HUES6 (cell line): ENCODE results near the gene BICD2.

Source experiments
- H3K27ac ChIP-seq: 2 replicates; pipeline ENCODE4 v1.7.0; 2013; ENCODE audit warnings: low read depth, mild to moderate bottlenecking, low read length, inconsistent platforms
- H3K27me3 ChIP-seq: 2 replicates; pipeline ENCODE4 v1.6.1; 2013; ENCODE audit warnings: low read length; ENCODE audit not compliant: control insufficient read depth, insufficient read depth
- H3K36me3 ChIP-seq: 2 replicates; pipeline ENCODE4 v1.6.1; 2013; ENCODE audit warnings: low read length; ENCODE audit not compliant: control insufficient read depth, insufficient read depth
- H3K4me1 ChIP-seq: 2 replicates; pipeline ENCODE4 v1.6.1; 2013; ENCODE audit warnings: low read length; ENCODE audit not compliant: control insufficient read depth, insufficient read depth
- H3K4me3 ChIP-seq: 2 replicates; pipeline ENCODE4 v1.5.1; 2013; ENCODE audit warnings: low read depth, low read length
- H3K9ac ChIP-seq: one replicate; pipeline ENCODE4 v1.6.1; 2013; ENCODE audit warnings: mild to moderate bottlenecking, low read length
- H3K9me3 ChIP-seq: 2 replicates; pipeline ENCODE4 v1.6.1; 2013; ENCODE audit warnings: low read depth, low read length; ENCODE audit not compliant: control insufficient read depth, insufficient read depth

Gene BICD2

DNA sequence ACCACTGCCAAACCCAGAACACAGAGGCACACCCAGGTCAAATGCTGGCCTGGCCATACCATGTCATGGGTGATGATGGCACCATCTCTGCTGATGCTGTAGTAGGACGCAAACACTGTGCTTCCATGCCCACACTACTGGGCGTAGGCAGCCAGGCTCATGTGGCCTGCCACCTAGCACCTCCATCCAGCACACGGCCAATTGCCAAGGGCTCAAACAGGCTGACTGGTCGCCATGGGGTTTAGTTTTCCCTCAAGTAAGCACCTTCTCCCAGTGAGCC lies 39.4 kb downstream of the BICD2 start:
- H3K36me3 ChIP-seq = peaks cover 57% of the 10 kb centered on the region
- H3K4me3 ChIP-seq = no peak overlapping the region
- H3K4me1 ChIP-seq = no peaks in the 10 kb centered on the region; the same call in 1 of the 2 replicates
- H3K9ac ChIP-seq = no peak overlapping the region
- no peak overlapping the region for H3K27ac ChIP-seq
- H3K27me3 ChIP-seq = no peaks in the 10 kb centered on the region
- no peaks in the 10 kb centered on the region for H3K9me3 ChIP-seq

DNA sequence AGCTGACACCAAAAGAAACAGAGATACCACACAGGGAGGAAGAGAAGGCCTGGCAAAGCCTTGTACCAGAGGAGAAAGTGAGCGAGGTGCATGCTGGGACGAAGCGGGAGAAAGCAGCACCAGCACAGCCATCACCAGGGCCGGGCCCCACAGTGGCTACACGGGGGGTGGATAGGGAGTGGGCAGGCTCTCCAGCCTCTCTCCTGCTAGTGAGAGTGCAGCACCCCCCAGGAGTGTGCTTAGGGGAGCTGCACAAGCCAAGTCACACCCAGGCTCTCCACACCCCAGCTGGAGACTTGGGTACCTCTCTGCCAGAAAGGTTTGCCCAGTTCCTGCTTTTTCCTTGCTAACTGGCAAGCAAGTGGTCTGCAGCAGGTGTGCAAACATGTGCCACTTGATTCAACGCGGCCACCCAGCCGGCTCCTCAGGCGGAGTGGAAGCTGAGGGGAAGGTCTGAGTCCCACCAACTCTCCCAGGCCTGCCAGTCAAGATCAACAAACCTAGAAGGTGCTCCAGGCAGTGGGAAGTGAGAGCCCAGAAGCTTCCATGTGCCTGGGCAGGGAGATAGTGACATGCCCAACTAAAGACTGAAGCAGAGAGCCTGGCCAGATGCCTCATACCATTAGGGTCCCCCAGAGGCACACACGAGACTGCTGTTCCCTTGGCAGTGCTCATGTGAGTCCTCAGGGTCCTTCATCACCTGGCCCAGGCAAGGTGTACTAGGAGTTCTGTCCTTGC lies 39.9 kb downstream of the BICD2 start:
- Histone ChIP-seq H3K9ac (no peak overlapping the region), H3K9me3 (no peaks in the 10 kb centered on the region), H3K4me3 (no peak overlapping the region), H3K36me3 (peaks cover 62% of the 10 kb centered on the region), H3K4me1 (no peaks in the 10 kb centered on the region; the same call in 1 of the 2 replicates), H3K27me3 (no peaks in the 10 kb centered on the region), H3K27ac (no peak overlapping the region)

DNA sequence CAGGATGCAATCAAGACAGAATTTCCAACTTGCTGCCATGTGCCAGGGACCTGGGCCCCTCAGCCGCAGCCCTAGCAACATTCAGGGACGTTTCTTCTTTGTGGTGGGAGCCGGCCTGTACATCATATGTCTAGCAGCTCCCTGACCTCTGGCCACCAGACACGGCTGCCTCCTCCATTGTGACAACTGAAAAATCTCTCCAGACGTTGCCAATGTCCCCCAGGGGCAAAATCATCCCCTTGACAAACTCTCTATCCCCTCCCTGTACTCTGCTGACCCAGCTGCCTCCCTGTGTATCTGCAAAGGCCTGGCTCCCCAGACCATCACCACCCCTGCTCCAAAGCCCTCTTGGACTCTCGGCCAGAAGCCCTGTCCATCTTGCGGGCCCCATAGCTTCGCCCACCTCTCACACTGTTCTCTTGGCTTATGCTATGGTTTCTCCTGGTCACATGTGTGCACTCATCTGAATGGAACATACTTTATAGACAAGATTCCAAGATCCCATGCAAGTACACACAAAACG lies 40.8 kb downstream of the BICD2 start:
- no peak overlapping the region for H3K4me3 ChIP-seq
- peaks cover 66% of the 10 kb centered on the region for H3K36me3 ChIP-seq
- no peaks in the 10 kb centered on the region for H3K9me3 ChIP-seq
- no peaks in the 10 kb centered on the region for H3K27me3 ChIP-seq
- H3K9ac ChIP-seq = no peak overlapping the region
- H3K4me1 ChIP-seq = no peaks in the 10 kb centered on the region; the same call in 1 of the 2 replicates
- no peak overlapping the region for H3K27ac ChIP-seq

DNA sequence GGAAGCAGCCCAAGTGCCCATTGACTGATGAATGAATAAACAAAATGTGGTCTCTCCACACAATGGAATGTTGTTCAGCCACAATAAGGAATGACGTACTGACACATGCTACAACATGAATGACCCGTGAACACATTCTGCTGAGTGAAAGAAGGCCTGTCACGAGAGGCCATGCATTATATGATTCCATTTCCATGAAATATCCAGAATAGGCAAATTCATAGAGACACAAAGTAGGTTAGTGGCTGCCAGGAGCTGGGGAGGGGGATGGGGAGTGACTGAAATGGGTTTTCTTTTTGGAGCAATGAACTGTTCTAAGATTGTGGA lies 41.4 kb downstream of the BICD2 start:
- Histone ChIP-seq H3K4me1 (no peaks in the 10 kb centered on the region; the same call in 1 of the 2 replicates), H3K9ac (no peak overlapping the region), H3K27me3 (no peaks in the 10 kb centered on the region), H3K4me3 (no peak overlapping the region), H3K27ac (no peak overlapping the region), H3K36me3 (peaks cover 67% of the 10 kb centered on the region), H3K9me3 (no peaks in the 10 kb centered on the region)

DNA sequence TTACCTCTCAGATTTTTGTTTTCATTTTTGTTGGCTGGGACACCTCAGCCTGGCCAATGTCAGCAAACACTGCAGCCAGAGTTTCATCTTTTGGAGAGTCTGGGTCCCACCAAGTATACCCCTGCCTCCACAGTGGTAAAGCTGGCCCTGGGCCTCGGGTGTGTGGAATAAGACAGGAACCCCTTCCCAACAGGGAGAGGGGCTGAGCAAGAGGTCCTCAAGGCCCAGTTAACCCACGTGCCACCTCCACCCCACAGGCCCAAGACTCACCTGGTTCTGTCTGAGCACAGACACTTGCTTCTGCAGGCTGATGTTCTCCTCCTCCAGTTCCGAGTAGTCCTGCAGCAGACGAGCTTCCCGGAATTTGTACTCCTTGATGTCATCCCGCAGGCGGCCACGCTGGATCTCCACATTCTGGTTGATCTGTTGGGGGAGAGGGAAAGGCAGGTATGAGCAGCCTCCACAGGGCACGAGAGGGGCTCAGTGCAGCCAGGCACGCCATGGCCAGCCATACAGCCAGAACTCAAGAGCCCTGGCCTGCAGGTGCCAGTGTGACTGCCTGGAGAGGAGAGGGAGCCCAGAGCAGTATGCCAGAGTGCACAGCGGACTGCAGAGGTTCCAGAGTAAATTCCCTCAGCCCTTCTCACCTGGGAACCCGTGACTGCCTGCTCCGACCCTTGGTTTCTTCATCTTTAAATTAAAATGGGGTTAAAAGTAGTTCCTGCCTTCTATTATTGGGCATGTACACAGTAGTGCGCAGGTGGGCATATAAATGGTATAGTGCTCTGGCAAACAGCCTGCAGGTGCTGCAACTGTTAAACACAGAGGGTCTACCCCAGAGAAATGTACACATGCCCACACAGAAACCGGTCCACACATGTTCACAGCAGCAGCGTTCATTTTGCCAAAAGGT lies 42.0 kb downstream of the BICD2 start:
- Histone ChIP-seq H3K27ac (no peak overlapping the region), H3K36me3 (peaks cover 67% of the 10 kb centered on the region)

DNA sequence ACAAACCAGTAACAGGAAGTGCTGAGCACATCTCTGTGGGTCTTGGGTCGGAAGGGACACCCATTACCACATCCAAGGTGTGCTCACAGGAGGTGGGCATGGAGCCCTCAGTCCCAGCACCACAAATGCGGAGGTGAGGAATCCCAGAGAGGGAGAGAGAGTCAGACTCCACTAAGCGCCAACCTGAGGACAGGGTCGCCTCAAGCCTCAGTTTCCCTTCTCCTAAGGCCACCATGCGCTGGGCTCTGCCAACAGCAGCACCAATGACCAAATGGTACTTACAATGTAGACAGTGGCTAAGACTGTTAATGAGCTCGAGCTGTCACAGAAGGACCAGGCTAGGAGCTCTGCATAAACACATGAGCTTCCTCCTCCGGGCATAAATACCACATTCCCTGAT lies 43.1 kb downstream of the BICD2 start:
- Histone ChIP-seq H3K4me3 (no peak overlapping the region), H3K27ac (no peak overlapping the region), H3K27me3 (no peaks in the 10 kb centered on the region), H3K4me1 (no peaks in the 10 kb centered on the region), H3K36me3 (peaks cover 71% of the 10 kb centered on the region), H3K9me3 (no peaks in the 10 kb centered on the region), H3K9ac (no peak overlapping the region)

More for the DNA sequence above, 42.0 kb downstream of the BICD2 start:
- no peaks in the 10 kb centered on the region for H3K9me3 ChIP-seq
- no peak overlapping the region for H3K9ac ChIP-seq
- H3K27me3 ChIP-seq = no peaks in the 10 kb centered on the region
- H3K4me1 ChIP-seq = no peaks in the 10 kb centered on the region; the same call in 1 of the 2 replicates
- no peak overlapping the region for H3K4me3 ChIP-seq

DNA sequence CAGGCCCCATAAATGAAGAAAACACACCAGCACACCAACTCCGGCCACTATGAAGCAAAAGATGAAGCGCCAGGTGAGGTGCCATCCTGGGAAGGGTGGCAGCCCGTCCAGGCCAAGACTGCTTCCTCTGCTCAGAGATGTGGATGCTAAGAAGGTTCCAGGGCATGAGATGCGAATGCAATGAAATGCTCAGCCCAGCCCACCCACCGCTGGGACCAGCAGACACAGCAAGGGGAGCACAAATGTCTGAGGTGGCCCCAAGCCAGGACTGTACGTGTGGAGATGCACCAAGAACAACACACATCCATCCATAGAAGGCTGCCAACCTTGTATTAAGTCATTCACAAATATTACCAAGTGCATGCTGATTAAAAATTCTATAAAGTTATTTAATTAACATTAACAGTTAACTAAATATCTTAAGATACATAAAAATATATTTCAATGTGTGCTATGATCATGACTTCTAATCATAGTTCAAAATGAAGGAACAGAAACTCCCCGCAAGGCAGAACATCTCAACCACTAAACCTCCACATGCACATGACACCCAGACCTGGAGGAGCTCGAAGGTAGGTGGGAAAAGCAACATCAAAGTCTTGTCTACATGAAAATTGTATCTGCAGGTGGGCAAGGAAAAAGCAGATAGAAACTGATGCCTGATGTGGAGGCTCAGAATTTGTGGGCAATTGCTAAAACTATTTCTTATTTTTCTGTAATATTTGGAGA lies 43.7 kb downstream of the BICD2 start:
- H3K4me3 ChIP-seq = no peak overlapping the region
- no peaks in the 10 kb centered on the region for H3K9me3 ChIP-seq
- no peak overlapping the region for H3K9ac ChIP-seq
- no peak overlapping the region for H3K27ac ChIP-seq
- peaks cover 70% of the 10 kb centered on the region for H3K36me3 ChIP-seq
- no peaks in the 10 kb centered on the region for H3K4me1 ChIP-seq
- no peaks in the 10 kb centered on the region for H3K27me3 ChIP-seq

DNA sequence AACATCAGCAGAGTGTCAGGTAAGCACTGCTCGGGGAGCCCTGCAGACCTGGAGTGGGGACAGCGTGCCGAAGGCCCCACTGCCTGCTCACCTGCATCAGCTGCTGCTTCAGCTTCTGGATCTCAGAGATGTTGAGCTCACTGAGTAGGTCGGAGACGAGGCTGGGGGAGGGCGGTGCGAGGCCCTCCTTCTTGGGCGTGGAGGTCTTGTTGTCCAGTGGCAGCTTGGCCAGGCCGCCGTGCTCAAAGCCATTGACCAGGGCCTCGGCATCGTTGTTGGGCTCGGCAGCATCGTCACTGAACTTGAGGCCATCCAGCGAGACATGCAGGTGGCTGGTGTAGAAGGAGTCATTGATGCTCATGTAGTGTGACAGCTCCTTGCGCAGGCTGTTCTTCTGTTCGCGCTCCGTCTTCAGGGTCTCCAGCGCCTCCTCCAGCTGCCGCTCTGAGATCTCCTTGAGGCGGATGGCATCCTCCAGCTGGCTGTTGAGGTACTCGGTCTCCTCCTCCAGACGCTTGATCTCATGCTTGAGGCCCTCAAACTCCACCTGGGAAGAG lies 44.3 kb downstream of the BICD2 start:
- Histone ChIP-seq H3K36me3 (peaks cover 75% of the 10 kb centered on the region), H3K4me3 (no peak overlapping the region), H3K9ac (no peak overlapping the region), H3K9me3 (no peaks in the 10 kb centered on the region), H3K27me3 (no peaks in the 10 kb centered on the region), H3K27ac (no peak overlapping the region), H3K4me1 (no peaks in the 10 kb centered on the region)

DNA sequence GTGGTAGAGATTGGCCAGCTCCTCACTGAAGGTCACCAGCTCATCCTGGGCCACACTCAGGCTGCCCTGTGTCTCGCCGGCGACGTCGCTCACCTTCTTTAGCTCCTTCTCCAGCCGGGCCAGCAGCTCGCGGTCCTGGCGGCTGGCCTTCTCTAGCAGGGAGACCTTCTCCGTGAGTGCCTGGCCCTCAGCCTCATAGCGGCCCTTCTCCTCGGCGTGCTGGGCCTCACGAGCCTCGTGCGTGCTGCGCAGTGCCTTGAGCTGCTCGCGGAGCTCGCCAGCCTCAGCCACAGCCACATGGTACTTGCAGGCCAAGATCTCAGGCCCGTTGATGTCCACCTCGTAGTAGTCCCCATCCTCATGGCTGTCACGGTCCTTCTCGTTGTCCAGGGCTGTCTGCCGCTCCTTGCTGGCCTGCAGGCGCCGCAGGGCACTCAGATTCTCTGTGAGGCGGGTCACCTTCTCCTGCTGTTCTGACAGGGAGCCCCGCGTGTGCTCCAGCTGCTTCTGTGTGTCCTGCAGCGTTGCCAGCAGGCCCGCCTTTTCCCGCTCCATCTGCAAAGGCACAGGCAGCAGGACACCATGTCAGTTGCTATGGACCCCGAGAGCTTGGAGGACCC lies 45.5 kb downstream of the BICD2 start:
- no peak overlapping the region for H3K4me3 ChIP-seq
- peaks cover 87% of the 10 kb centered on the region for H3K36me3 ChIP-seq
- H3K9ac ChIP-seq = no peak overlapping the region
- no peaks in the 10 kb centered on the region for H3K27me3 ChIP-seq
- H3K9me3 ChIP-seq = no peaks in the 10 kb centered on the region
- no peak overlapping the region for H3K27ac ChIP-seq
- H3K4me1 ChIP-seq = no peaks in the 10 kb centered on the region

DNA sequence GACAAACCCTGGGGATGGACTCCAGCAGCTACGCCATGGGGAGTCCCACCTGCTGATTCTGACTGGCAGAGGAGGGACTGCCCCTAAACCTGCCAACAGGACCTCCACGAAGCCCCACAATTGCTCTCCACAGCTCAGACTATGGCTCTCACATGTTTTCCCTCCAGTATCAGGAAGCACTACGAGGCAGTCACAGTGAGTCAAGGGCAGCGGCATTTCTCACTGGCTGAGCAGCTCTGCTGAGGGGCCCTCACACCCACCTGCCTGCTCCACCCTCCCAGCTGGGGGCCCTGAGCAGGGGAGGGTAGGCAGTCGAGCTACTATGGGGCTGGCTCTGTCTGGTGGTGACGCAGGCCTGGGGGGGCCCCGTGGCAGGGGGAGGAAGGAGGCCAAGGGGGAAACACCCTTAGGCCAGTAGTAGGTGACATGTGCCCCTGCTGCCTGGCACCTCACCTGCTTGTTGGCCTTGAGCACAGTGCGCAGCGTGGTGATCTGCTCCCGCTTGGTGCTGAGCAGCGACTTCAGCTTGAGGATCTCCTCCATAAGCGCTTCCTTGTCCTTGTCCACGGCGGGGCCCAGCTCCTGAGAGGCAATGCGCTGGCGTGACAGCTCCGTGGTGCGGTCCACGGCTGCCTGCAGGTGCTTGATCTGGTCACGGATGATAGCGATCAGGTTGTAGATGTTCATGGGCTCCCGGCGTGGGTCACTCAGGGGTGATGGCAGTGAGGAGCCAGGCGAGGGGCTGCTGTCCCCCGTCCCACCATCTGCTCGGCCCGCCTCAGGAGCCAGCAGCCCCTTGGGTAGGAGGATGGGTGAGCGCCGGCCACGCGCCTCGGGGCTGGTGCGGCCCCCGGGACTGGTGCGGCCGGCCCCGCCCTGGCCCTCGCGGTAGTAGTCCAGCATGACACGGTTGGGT lies 46.3 kb downstream of the BICD2 start:
- no peaks in the 10 kb centered on the region for H3K4me1 ChIP-seq
- H3K9me3 ChIP-seq = no peaks in the 10 kb centered on the region
- H3K27me3 ChIP-seq = no peaks in the 10 kb centered on the region
- H3K27ac ChIP-seq = no peak overlapping the region
- H3K9ac ChIP-seq = no peak overlapping the region
- H3K4me3 ChIP-seq = no peak overlapping the region
- peaks cover 94% of the 10 kb centered on the region for H3K36me3 ChIP-seq
